ENCODE data around the gene MORN1.

DNA sequence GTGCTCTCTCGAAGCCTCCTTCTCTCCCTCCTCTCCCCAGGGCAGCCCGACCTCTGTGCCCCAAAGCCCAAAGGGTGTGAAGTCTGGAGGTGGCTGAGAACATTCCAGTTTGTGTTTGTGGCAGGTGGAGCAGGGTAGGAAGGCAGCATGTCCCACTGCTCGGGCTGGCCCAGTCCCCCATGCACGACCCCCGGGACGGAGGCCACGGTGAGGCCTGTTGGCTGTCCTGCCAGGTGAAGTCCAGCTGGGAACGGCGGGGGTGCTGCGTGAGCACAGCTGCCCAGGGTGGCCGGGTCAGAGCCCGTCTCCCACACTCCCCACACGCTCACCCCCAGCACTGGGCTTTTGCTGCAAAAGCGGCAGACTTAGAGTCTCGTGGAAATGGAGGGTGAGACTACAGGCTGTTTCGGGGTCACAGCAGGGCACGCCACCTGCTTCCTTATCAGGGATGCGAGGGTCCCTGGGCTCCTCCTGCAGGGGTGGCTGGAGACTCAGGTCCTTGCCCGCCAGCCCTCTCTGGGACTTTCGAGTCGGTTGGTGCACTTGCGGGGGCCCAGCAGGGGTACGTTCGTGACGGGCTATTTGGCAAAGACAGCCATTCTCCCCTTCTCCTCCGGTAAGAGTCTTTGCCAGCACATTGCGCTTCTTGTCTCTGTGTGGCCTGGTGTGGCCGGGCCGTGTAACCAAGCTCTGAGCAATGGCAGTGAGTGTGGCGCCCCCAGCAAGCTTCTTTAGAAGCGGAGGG is 40.3 kb downstream of the MORN1 start:
- TF ChIP-seq POLR2A (IDR thresholded peaks at IDR 0.05) (no peak), POLR2AphosphoS5 (IDR thresholded peaks at IDR 0.05) (no peak), EP300 (IDR thresholded peaks at IDR 0.05) (no peak)
- TF ChIP-seq, protein P1, sequence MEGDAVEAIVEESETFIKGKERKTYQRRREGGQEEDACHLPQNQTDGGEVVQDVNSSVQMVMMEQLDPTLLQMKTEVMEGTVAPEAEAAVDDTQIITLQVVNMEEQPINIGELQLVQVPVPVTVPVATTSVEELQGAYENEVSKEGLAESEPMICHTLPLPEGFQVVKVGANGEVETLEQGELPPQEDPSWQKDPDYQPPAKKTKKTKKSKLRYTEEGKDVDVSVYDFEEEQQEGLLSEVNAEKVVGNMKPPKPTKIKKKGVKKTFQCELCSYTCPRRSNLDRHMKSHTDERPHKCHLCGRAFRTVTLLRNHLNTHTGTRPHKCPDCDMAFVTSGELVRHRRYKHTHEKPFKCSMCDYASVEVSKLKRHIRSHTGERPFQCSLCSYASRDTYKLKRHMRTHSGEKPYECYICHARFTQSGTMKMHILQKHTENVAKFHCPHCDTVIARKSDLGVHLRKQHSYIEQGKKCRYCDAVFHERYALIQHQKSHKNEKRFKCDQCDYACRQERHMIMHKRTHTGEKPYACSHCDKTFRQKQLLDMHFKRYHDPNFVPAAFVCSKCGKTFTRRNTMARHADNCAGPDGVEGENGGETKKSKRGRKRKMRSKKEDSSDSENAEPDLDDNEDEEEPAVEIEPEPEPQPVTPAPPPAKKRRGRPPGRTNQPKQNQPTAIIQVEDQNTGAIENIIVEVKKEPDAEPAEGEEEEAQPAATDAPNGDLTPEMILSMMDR (IDR thresholded peaks at IDR 0.05) = no peak
